Neutrophil (primary cell): ENCODE results near the gene KLHL25.

Source experiments
- H3K27ac ChIP-seq: fragments of 200-600 bp; sonication (generic); 2 replicates; pipeline ENCODE4 v1.5.1; 2016; ENCODE audit warnings: mild to moderate bottlenecking, moderate library complexity
- H3K27me3 ChIP-seq: fragments of 200-600 bp; sonication (generic); 2 replicates; pipeline ENCODE4 v1.6.0; 2016; ENCODE audit warnings: mild to moderate bottlenecking
- H3K36me3 ChIP-seq: fragments of 200-600 bp; sonication (generic); 2 replicates; pipeline ENCODE4 v1.5.1; 2017
- H3K4me1 ChIP-seq, 2 experiments: fragments of 200-600 bp in 1 of 2; sonication (generic) in 1 of 2; 1 replicate in 1 of 2; 2 replicates in 1 of 2; pipeline versions ENCODE4 v1.5.1 to v1.6.1; 2013 to 2016; ENCODE audit warnings: low read depth in 1 of 2, low read length in 1 of 2, mild to moderate bottlenecking in 1 of 2, moderate library complexity in 1 of 2; ENCODE audit not compliant: control insufficient read depth in 1 of 2, insufficient read depth in 1 of 2
- H3K4me3 ChIP-seq, 2 experiments: fragments of 200-600 bp in 1 of 2; sonication (generic) in 1 of 2; 1 replicate in 1 of 2; 2 replicates in 1 of 2; pipeline ENCODE4 v1.5.1; 2013 to 2016; ENCODE audit warnings: low read depth in 1 of 2, low read length in 1 of 2, mild to moderate bottlenecking in 1 of 2, moderate library complexity in 1 of 2
- H3K9me3 ChIP-seq: fragments of 200-600 bp; sonication (generic); 2 replicates; pipeline ENCODE4 v1.5.1; 2016
- TF ChIP-seq, protein P1 (sequence below): fragments of 200-600 bp; sonication (generic); IDR thresholded peaks from 2 replicates; pipeline ENCODE4 v1.5.1; 2016; ENCODE audit warnings: antibody characterized with exemption

Gene KLHL25

DNA sequence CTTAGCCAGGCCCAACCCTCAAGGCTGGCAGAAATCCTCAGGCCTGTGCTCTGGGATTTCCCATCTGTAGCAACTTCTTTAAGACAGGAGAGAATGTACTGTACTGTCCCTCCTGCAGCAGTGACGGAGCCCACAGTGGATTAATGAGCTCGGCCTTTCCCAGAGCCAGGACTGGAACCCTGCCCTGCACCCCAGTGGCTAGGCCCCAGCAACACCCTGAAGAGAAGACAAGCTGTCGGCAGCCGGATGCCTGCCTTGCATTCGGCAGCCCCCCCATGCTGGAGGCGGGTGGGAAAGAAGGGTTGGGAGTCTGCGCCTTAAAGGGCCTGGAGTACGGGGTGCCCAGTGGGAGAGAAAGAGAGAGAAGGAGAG lies 32.0 kb downstream of the KLHL25 start:
- TF ChIP-seq, protein P1, sequence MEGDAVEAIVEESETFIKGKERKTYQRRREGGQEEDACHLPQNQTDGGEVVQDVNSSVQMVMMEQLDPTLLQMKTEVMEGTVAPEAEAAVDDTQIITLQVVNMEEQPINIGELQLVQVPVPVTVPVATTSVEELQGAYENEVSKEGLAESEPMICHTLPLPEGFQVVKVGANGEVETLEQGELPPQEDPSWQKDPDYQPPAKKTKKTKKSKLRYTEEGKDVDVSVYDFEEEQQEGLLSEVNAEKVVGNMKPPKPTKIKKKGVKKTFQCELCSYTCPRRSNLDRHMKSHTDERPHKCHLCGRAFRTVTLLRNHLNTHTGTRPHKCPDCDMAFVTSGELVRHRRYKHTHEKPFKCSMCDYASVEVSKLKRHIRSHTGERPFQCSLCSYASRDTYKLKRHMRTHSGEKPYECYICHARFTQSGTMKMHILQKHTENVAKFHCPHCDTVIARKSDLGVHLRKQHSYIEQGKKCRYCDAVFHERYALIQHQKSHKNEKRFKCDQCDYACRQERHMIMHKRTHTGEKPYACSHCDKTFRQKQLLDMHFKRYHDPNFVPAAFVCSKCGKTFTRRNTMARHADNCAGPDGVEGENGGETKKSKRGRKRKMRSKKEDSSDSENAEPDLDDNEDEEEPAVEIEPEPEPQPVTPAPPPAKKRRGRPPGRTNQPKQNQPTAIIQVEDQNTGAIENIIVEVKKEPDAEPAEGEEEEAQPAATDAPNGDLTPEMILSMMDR, result no peak
- H3K4me3 ChIP-seq, result no peak overlapping the region
- no peaks in the 10 kb centered on the region for H3K4me1 ChIP-seq
- no peak overlapping the region for H3K27ac ChIP-seq
- no peaks in the 10 kb centered on the region for H3K9me3 ChIP-seq
- no peaks in the 10 kb centered on the region for H3K27me3 ChIP-seq
- H3K36me3 ChIP-seq, result no peaks in the 10 kb centered on the region

DNA sequence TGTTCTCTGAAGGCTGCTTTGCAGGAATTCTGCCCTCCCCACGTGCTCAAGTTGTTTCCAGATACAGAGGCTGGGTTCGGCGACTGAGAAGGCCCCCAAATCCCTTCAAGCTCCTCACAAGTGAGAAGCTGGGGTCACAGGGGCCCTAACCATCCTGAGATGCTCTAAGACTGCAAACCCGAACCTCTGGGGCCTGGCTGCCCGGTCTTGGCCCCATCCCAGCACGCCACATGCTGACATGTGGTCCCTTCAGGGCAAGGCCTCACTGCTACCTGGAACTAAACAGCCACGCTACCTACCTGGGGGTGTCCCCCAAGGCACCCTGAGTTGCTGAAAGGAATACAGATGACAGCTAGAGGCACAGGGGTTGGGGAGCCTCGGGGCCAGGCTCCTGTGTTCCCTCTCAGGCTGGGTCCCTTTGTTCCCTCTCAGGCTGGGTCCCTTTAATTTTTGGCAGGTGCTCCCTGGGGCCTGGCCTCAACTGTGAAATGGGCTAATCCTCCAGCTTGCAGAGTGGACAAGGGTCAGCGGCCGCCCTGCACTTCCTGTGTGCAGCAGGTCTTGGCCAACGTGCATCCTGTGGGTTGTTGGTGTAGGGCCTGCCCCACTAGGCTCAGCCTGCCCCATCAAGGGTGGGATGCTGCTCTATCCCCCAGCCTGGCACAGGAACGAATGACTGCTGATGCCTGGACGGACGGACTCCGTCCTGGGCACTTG lies 32.5 kb downstream of the KLHL25 start:
- no peaks in the 10 kb centered on the region for H3K9me3 ChIP-seq
- H3K27me3 ChIP-seq, result no peaks in the 10 kb centered on the region
- TF ChIP-seq, protein P1, result no peak
- no peak overlapping the region for H3K27ac ChIP-seq
- no peaks in the 10 kb centered on the region for H3K4me1 ChIP-seq
- H3K4me3 ChIP-seq, result no peak overlapping the region
- no peaks in the 10 kb centered on the region for H3K36me3 ChIP-seq

DNA sequence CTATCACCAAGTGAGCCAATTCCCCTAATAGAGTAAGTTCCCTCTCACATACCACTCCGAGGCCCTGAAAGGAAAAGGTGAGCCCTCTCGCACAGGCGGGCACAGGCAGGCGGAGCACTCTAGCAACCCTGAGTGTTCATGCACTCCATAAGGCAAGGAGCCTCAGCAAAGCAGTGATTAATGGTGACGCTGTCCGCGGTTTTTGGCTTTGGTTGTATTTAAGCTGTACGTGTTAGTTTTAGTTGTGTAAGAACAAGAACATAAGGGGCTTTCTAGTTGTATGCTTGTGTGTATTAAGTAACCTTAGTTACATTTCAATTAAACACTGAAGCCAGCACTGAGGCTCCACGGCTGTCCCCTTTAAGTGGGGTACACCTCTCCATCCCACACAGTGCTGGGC lies 33.1 kb downstream of the KLHL25 start:
- Histone ChIP-seq H3K27me3 (no peaks in the 10 kb centered on the region), H3K9me3 (no peaks in the 10 kb centered on the region), H3K36me3 (no peaks in the 10 kb centered on the region), H3K4me1 (no peaks in the 10 kb centered on the region), H3K4me3 (no peak overlapping the region), H3K27ac (no peak overlapping the region)
- TF ChIP-seq, protein P1, result no peak

DNA sequence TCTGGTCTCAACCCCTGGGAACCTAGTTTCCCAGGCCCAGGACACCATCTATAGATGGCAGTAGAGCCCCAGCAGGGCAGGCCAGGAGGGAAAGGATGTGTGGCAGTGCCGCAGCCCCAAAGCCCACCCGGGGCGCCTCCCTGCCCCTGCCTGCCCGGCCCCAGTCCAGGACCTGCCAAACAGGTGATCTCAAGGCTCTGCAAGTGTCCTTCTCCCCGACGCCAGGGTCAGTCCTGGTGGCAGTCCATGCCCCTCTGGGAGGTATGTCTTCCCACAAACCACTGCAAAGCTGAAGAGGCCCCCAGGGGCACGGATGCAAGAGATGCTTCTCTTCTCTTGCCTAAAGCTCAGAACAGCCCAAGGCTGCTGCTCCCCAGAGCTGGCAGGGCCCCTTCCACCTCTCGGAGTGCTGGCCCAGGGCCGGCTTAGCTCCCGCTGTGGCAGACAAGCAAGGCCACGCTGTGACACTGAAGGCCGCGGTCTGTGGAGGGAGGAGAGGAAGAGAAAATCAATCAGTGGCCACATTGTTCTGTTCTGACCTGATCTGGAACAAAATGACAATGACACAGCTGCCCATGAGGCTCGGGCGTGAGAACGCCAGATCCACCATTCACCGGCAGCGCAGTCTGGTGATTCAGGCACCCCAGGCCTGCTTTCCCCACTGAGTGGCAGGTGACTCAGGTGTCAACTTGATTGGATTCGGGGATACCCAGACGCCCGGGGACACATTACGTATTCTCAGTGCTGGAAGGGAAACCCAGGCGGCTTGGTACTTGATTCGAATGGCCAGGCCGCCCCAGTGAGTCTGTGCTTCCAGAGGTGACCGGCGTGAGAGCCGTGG lies 34.0 kb downstream of the KLHL25 start:
- H3K9me3 ChIP-seq, result no peaks in the 10 kb centered on the region
- TF ChIP-seq, protein P1, result no peak
- no peak overlapping the region for H3K4me3 ChIP-seq
- H3K27ac ChIP-seq, result no peak overlapping the region
- H3K36me3 ChIP-seq, result no peaks in the 10 kb centered on the region
- no peaks in the 10 kb centered on the region for H3K27me3 ChIP-seq
- no peaks in the 10 kb centered on the region for H3K4me1 ChIP-seq

DNA sequence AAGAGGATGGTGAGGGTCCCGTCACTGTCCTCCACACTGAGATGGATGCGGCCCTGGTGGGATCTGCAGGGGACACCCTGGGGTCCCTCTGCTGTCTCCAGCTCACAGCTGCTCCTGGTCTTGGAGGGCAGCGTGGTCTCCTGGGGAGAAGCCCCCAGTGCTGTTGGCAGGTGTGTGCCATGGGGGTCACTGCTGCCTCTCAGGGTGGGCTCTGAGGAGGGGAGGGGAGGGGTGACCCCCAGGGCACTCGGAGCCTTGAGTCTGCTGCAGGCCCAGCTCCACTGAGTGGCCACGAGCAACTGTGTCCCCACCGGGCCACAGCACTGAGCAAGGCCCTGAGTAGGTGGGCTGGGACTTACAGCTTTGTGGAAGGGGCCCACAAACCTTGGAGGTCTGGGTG lies 34.7 kb downstream of the KLHL25 start:
- TF ChIP-seq, protein P1, result no peak
- Histone ChIP-seq H3K27ac (no peak overlapping the region), H3K4me3 (no peak overlapping the region), H3K27me3 (no peaks in the 10 kb centered on the region), H3K9me3 (no peaks in the 10 kb centered on the region), H3K36me3 (no peaks in the 10 kb centered on the region), H3K4me1 (no peaks in the 10 kb centered on the region)
